ENCODE data around the gene SKI. TPM values are rescaled to one million over a fixed set of nuclear protein-coding genes. Genes with fewer than 3 reads are reported as not detected.
A peak's percentile ranks its signal among the peaks of the same experiment; 100 is the strongest.

SKI gene
- total RNA-seq, 2 experiments from 2014 or later: 4.7 to 11.7 TPM

GRCh38 chr1:2205191-2205952, 22.7 kb upstream of the SKI start:
- Histone ChIP-seq H4K20me1 (ENCODE audit: insufficient read depth, low read length) (no peaks in the 10 kb centered on the region; the same call in 1 of the 2 replicates), H3K4me3 (ENCODE audit: low read depth, low read length, poor library complexity, severe bottlenecking) (peak overlapping the region; percentile 65), H3K4me2 (ENCODE audit: low read length) (peak overlapping the region; percentile 87), H3K9me2 (ENCODE audit: insufficient read depth, low read length) (no peaks in the 10 kb centered on the region), H3K4me1 (ENCODE audit: insufficient read depth, low read length, poor library complexity, severe bottlenecking) (peaks cover 15% of the 10 kb centered on the region), H2AFZ (ENCODE audit: low read length) (peak overlapping the region; percentile 80; the same call in 1 of the 2 replicates), H3K36me3 (ENCODE audit: insufficient read depth, low read length) (no peaks in the 10 kb centered on the region), H3K79me2 (ENCODE audit: insufficient read depth, low read depth, low read length) (no peaks in the 10 kb centered on the region), H3K27ac (ENCODE audit: low read depth, low read length, poor library complexity, severe bottlenecking) (no peak overlapping the region), H3K9me3 (ENCODE audit: low read length) (no peaks in the 10 kb centered on the region)
- ChIA-PET POLR2A (interaction anchor here (0.7 kb wide), 1 partner anchor 10 kb away, joined by 3 read pairs; the partner anchor contains the start of gene FAAP20), CTCF (ENCODE audit: unreplicated experiment) (interaction anchor here (1.0 kb wide), 1 partner anchor 11 kb away, joined by 5 read pairs; the partner anchor contains the start of gene FAAP20)
- intact Hi-C loops (cut with micrococcal nuclease; ENCODE audit: unreplicated experiment): loop anchor here (2.0 kb wide), 1 partner anchor 53 kb away; no protein-coding TSS in a partner anchor
- DNase-seq (ENCODE audit: low spot score): peak; percentile 93
- BruUV-seq (replicated peaks): no TSS peak
- TF ChIP-seq, protein P1, sequence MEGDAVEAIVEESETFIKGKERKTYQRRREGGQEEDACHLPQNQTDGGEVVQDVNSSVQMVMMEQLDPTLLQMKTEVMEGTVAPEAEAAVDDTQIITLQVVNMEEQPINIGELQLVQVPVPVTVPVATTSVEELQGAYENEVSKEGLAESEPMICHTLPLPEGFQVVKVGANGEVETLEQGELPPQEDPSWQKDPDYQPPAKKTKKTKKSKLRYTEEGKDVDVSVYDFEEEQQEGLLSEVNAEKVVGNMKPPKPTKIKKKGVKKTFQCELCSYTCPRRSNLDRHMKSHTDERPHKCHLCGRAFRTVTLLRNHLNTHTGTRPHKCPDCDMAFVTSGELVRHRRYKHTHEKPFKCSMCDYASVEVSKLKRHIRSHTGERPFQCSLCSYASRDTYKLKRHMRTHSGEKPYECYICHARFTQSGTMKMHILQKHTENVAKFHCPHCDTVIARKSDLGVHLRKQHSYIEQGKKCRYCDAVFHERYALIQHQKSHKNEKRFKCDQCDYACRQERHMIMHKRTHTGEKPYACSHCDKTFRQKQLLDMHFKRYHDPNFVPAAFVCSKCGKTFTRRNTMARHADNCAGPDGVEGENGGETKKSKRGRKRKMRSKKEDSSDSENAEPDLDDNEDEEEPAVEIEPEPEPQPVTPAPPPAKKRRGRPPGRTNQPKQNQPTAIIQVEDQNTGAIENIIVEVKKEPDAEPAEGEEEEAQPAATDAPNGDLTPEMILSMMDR (conservative IDR thresholded peaks at IDR 0.05; ENCODE audit: low read length): no peak
- TF ChIP-seq EZH2phosphoT487 (IDR thresholded peaks at IDR 0.05; ENCODE audit: borderline replicate concordance, low read depth, low read length): no peak

- DNase-seq (ENCODE audit: low spot score): no peak
- no peak overlapping the region for H2AFZ ChIP-seq (ENCODE audit: low read length)
- H3K9me3 ChIP-seq (ENCODE audit: low read length): no peaks in the 10 kb centered on the region
- no peak overlapping the region for H3K4me2 ChIP-seq (ENCODE audit: low read length)
- H4K20me1 ChIP-seq (ENCODE audit: insufficient read depth, low read length): no peaks in the 10 kb centered on the region; the same call in 1 of the 2 replicates
- no peak overlapping the region for H3K27ac ChIP-seq (ENCODE audit: low read depth, low read length, poor library complexity, severe bottlenecking)
- no peaks in the 10 kb centered on the region for H3K36me3 ChIP-seq (ENCODE audit: insufficient read depth, low read length)
- no peak overlapping the region for H3K4me3 ChIP-seq (ENCODE audit: low read depth, low read length, poor library complexity, severe bottlenecking)
- no peaks in the 10 kb centered on the region for H3K79me2 ChIP-seq (ENCODE audit: insufficient read depth, low read depth, low read length)
- TF ChIP-seq, protein P1 (conservative IDR thresholded peaks at IDR 0.05; ENCODE audit: low read length): no peak
- no peak for TF ChIP-seq EZH2phosphoT487 (IDR thresholded peaks at IDR 0.05; ENCODE audit: borderline replicate concordance, low read depth, low read length)
- intact Hi-C loops (cut with micrococcal nuclease; ENCODE audit: unreplicated experiment): no loop called here
- H3K4me1 ChIP-seq (ENCODE audit: insufficient read depth, low read length, poor library complexity, severe bottlenecking): peaks cover 15% of the 10 kb centered on the region
- no peaks in the 10 kb centered on the region for H3K9me2 ChIP-seq (ENCODE audit: insufficient read depth, low read length)
- CTCF ChIA-PET (ENCODE audit: unreplicated experiment): no interaction called here
- BruUV-seq (replicated peaks): no TSS peak
- POLR2A ChIA-PET: no interaction called here
Measured at GRCh38 chr1:2206813-2207487, 21.2 kb upstream of the SKI start.

Data from OCI-LY7 (cell line).